T-helper 22 cell (primary cell): Measurements from ENCODE around the gene SBF2.
"Not testable (repeated sequence)": the region's sequence is repeated elsewhere in the genome, so short reads cannot be mapped to it uniquely, and the experiment has no call there.

Experiments
- DNase-seq: peaks from one replicate; pipeline ENCODE4 v3.0.0-alpha.2; 2020; ENCODE audit warnings: low read depth

The SBF2 gene

GRCh38 chr11:9747229-9747628 lies 546.8 kb downstream of the SBF2 start:
- no peak for DNase-seq

- DNase-seq = no peak
These were observed 548.4 kb downstream of the SBF2 start for GRCh38 chr11:9745411-9746211.

GRCh38 chr11:9743512-9743911 lies 550.5 kb downstream of the SBF2 start:
- not testable (repeated sequence) for DNase-seq

- DNase-seq = no peak
These were observed 552.8 kb downstream of the SBF2 start for GRCh38 chr11:9741260-9741659.

GRCh38 chr11:9740202-9740883 lies 553.7 kb downstream of the SBF2 start:
- DNase-seq = no peak

GRCh38 chr11:9739123-9739900 lies 554.7 kb downstream of the SBF2 start:
- DNase-seq = no peak

- no peak for DNase-seq
These were observed 555.3 kb downstream of the SBF2 start for GRCh38 chr11:9738707-9739106.

- no peak for DNase-seq
These were observed 555.9 kb downstream of the SBF2 start for GRCh38 chr11:9738116-9738515.

- DNase-seq = no peak
These were observed 557.7 kb downstream of the SBF2 start for GRCh38 chr11:9736365-9736764.

GRCh38 chr11:9735919-9736318 lies 558.1 kb downstream of the SBF2 start:
- DNase-seq = no peak

GRCh38 chr11:9735236-9735635 lies 558.8 kb downstream of the SBF2 start:
- no peak for DNase-seq

- DNase-seq = no peak
These were observed 560.8 kb downstream of the SBF2 start for GRCh38 chr11:9733212-9733611.

GRCh38 chr11:9732453-9732852 lies 561.6 kb downstream of the SBF2 start:
- DNase-seq = no peak

- DNase-seq = no peak
These were observed 562.8 kb downstream of the SBF2 start for GRCh38 chr11:9731256-9731655.
